ENCODE results near the gene SOCS7.

The SOCS7 gene

DNA sequence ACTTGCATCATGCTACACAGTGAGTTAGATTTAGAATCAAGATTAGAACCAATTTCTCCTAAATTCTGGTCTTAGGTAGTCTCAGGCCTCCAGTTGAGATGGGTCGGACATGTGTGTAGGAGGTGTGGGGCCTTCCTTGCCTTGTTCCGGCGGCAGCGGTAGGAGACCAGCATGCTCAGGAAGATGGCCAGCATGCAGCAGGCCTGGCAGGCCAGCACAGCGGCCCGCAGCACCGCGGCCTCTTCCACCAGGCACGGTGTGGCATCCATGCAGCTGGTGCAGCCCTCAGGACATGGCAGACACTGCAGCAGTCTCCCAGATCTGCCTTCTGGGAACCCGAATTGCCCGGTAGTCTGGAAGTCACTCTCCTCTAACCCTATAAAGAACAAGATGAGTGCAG is 14.8 kb upstream of the SOCS7 start:
- no peak for DNase-seq (ENCODE audit: low read depth in 2 of 2)

GRCh38 chr17:38338053-38338452 is 13.6 kb upstream of the SOCS7 start:
- DNase-seq (ENCODE audit: low read depth in 2 of 2): no peak

DNA sequence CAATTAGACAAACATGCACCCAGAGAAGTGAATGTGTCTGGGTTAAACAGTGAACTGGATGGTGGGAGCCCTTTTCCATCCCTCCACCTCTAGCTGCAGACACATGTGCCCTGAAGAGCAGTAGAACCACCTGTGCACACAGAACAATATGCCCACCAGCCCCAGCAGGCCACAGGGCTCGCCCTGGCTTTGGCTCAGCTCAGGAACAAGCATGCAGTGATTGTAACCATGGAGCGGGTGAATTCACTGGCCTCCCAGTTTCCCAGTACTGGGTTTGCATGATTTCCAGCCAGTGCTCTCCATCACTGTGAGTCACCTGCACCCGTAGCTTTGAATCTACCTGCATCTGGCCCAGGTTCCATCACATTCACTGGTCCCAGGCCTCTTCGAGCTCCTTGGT is 13.1 kb upstream of the SOCS7 start:
- no peak for DNase-seq (ENCODE audit: low read depth in 2 of 2)

DNA sequence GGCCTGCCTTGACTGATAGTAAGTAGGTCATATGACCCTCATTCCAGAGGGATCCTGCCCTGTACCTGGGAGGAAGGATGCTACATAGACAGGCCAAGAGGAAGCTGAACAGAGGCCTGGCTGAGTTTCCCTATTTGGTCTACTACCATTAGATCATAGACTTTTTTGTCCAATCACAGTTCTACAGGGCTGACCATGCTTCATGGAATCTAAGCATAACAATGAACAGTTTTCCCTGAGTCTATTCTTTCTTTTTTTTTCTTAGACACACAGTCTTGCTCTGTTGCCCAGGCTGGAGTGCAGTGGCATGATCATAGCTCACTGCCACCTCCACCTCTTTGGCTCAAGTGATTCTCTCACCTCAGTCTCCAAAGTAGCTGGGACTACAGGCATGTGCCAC is 11.8 kb upstream of the SOCS7 start:
- DNase-seq (ENCODE audit: low read depth in 2 of 2): no peak

- no peak for DNase-seq (ENCODE audit: low read depth in 2 of 2)
These were observed 10.5 kb upstream of the SOCS7 start for GRCh38 chr17:38341035-38341721.

DNA sequence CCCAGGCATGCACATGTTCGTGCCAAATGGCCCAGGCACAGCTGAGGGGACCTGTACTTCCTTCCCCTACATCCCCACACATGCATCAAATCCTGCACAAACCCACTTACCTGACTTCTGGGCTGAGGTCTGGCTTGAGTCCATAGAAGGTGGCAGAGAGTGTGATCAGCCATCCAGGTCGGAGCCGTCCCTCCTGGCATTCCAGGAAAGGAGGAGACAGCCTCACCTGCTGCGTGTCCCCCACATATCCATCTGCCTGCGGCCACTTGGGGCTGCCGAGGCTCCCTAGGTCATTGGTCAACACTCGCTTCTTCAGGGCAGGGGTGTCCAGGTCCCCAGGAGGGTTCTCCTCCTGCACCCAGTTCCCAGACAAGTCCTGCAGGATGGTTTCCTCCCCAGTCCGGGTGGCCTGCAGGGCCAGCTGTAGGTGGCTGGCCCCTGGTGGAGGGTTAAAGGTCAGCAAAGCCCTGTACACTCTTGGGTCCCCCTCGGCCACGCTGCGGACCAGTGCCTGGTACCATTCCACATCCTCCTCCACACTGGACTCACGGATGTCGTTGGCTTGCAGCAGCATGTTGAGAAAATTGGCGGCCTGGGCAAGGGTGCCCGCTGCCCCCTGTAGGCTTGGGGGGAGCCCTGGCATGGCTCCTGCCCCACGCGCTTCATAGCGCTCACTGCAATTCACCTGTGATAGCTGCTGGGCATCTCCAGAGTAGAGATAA is 8.6 kb upstream of the SOCS7 start:
- DNase-seq (ENCODE audit: low read depth in 2 of 2): no peak

DNA sequence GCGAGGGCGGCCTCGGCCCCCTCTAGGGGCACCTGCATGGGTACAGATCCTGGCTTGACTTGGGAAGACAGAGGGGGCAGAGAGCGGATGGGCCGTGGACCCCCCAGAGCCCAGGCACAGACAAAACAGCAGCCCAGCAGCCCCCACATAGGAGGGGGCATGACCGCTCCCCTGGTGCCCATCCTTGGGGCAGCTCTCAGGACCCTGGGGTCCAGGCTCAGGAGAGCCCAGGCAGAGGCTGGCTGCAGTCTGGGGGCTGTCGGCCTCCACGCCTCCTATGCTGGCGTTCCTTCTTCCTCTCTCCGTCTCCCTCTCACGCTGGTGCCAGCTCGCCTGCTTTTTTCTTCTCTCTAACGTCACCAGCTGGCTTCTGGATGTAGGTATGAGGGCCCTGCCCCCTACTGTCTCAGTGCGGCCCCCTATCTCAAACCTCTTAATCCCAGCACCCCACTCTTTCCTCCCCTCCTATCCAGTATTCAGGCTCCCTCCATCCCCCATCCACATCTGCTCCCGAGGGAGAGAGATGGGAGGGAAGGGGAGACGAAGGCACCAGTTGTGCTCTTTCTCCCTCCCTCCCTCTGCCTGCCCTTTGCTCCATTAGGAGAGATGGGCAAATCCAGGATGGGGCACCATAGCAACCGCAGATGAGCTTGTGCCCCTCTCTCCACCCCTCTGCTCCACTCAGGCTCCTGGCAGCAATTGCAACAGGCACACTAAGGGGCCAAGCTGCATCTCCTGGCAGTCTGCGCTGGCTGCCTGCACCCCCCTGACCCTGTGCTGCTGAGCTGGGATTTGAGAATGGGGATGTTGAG is 7.8 kb upstream of the SOCS7 start, which contains the start of gene GPR179:
Gene GPR179, minus strand, starts transcription at position 349 of the 812 bp plus-strand sequence. Its CDS starts 167 bp downstream, at position 182.
- DNase-seq (ENCODE audit: low read depth in 2 of 2): no peak

DNA sequence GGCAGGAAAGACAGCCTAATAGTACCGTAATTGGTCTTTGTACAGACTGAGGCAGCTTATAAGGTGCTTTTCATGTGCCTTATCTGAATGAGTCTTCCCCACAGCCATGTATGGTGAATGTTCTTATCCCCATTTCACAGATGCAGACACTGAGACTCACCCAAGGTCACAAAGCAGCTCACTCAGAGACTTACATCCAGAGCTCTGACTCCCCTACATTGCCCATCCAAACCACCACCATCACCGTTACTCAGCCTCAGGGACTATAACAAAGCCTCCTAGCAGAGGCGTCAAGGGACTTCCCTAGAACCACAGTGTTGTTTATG is 7.3 kb upstream of the SOCS7 start:
- no peak for DNase-seq (ENCODE audit: low read depth in 2 of 2)

DNA sequence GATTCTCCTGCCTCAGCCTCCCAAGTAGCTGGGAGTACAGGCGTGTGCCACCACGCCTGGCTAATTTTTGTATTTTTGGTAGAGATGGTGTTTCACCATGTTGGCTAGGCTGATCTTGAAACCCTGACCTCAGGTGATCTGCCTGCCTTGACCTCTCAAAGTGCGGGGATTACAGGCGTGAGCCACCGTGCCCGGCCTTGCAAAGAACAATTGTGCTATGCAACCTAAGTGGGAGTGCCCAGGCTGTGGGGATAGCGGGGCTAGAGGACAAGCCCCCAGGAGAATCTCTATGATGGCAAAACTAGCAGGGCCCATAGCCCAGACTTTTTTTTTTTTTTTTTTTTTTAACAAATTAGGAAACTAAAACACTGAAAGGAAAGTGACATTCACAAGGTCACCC is 5.9 kb upstream of the SOCS7 start:
- no peak for DNase-seq (ENCODE audit: low read depth in 2 of 2)

GRCh38 chr17:38349097-38349730 is 2.4 kb upstream of the SOCS7 start:
- DNase-seq (ENCODE audit: low read depth in 2 of 2): peak; percentile 59 to 78

GRCh38 chr17:38350035-38350434 is 1.6 kb upstream of the SOCS7 start:
- DNase-seq (ENCODE audit: low read depth in 2 of 2): no peak

DNA sequence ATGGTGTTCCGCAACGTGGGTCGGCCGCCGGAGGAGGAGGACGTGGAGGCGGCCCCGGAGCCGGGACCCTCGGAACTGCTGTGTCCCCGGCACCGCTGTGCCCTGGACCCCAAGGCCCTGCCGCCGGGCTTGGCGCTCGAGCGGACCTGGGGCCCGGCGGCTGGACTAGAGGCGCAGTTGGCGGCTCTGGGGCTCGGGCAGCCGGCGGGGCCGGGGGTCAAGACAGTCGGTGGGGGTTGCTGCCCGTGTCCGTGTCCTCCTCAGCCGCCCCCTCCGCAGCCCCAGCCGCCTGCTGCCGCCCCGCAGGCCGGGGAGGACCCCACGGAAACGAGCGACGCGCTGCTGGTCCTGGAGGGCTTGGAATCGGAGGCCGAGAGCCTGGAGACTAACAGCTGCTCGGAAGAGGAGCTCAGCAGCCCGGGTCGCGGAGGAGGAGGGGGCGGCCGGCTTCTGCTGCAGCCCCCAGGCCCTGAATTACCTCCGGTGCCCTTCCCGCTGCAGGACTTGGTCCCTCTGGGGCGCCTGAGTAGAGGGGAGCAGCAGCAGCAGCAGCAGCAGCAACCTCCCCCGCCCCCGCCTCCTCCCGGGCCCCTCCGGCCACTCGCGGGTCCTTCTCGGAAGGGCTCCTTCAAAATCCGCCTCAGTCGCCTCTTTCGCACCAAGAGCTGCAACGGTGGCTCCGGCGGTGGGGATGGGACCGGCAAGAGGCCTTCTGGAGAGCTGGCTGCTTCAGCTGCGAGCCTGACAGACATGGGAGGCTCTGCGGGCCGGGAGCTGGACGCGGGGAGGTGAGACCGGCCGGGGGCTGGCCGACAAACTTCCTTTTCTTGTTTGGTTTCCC is 821 bp downstream of the SOCS7 start:
- peak in 1 of 2 donors; percentile 3 for DNase-seq (ENCODE audit: low read depth in 2 of 2)

DNA sequence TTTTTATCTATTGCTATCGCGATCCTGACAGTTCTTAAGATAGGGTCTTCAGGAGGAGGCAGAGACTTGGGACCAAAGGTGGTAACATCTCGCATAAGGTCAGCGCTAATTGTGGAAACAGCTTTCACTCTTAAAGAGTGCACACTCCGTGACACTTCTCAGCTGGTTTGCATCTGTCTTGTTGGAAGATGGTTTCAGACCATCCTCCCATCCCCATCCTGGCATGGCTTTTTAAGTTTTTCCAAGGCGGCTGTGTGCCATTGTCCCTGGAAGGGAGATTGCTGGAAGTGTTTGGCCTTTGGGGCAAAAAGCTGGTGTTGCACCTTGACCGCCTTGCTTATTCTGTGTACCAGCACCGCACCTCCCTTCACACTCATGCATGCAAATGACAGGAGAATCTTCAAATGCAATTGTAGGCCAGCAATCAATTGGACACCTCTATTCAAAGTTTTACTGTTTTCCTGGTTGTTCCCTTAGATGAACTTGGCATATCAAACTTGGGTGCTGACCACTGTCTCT is 1.5 kb downstream of the SOCS7 start:
- DNase-seq (ENCODE audit: low read depth in 2 of 2): no peak

- no peak for DNase-seq (ENCODE audit: low read depth in 2 of 2)
These were observed 2.0 kb downstream of the SOCS7 start for GRCh38 chr17:38353668-38354067.

GRCh38 chr17:38354466-38354865 is 2.8 kb downstream of the SOCS7 start:
- no peak for DNase-seq (ENCODE audit: low read depth in 2 of 2)

DNA sequence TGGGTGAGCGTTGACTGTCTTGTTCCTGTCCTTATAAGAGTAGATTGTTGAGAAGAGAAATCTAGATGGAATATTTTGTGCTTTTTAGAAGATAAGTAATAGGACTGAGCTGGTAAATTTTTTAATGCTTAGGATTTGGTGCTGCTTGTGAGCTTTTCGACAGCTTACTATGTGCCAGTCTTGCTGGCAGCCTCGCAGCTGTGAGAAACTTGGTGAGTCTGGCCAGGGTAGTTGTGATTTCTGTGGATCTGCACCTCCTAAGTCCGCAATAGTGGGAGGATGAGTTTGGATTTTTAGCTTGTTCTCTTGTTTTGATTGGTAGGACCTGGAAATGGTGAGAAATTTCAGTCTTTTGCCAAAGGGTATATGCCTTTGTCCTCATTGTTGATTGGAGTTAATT is 3.6 kb downstream of the SOCS7 start:
- DNase-seq (ENCODE audit: low read depth in 2 of 2): no peak

- no peak for DNase-seq (ENCODE audit: low read depth in 2 of 2)
These were observed 6.0 kb downstream of the SOCS7 start for GRCh38 chr17:38357486-38358123.

GRCh38 chr17:38358586-38359513 is 7.2 kb downstream of the SOCS7 start:
- DNase-seq (ENCODE audit: low read depth in 2 of 2): no peak

- DNase-seq (ENCODE audit: low read depth in 2 of 2): no peak
These were observed 10.2 kb downstream of the SOCS7 start for GRCh38 chr17:38361694-38362465.
